ENCODE measurements around the gene LEMD3. TPM values are rescaled to one million over a fixed set of nuclear protein-coding genes. Genes with fewer than 3 reads are reported as not detected.
A peak's percentile ranks its signal among the peaks of the same experiment; 100 is the strongest.

Gene LEMD3
- total RNA-seq, 1 donor from 2014 or later: 44.4 TPM

DNA sequence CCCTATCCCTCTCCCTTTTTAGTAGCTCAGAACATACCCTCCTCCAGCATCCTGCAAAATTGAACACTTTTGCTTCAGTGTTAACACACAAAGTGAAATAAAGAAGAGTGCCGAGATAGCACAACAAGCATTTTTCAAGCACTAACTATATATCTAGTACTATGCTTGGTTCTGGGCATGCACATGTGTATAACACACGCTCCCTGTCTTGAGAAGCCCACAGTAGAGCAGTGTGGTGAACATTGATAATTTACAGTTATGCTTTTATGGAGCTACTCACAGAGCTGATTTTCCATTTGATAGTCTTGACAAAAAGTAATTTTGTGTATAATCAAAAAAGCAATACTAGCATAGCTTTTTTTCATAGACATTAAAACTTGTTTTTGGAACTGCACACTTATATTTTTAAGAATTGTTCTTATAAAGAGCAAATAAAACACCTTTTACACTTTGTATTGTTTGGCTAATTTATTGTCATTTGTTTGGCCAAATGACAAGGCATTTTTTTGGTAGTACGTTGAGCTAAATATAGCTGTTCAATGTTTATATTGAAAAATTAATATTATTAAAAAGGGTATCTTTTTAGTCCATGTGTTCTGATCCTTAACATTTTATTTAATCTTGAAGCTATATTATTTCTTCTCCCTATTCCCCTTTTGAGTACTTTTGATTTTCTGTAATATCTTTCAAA, 39.7 kb downstream of the LEMD3 start:
- Mint-ChIP-seq H3K4me3 (no peak overlapping the region), H3K27me3 (ENCODE audit: low read depth) (no peaks in the 10 kb centered on the region), H3K9me3 (no peaks in the 10 kb centered on the region), H3K36me3 (peaks cover 10% of the 10 kb centered on the region), H3K4me1 (peaks cover 22% of the 10 kb centered on the region), H3K27ac (peak overlapping the region; percentile 41)
- no peak for DNase-seq (ENCODE audit: low spot score in 2 of 2, unreplicated experiment in 2 of 2)
- TF ChIP-seq, protein P1, sequence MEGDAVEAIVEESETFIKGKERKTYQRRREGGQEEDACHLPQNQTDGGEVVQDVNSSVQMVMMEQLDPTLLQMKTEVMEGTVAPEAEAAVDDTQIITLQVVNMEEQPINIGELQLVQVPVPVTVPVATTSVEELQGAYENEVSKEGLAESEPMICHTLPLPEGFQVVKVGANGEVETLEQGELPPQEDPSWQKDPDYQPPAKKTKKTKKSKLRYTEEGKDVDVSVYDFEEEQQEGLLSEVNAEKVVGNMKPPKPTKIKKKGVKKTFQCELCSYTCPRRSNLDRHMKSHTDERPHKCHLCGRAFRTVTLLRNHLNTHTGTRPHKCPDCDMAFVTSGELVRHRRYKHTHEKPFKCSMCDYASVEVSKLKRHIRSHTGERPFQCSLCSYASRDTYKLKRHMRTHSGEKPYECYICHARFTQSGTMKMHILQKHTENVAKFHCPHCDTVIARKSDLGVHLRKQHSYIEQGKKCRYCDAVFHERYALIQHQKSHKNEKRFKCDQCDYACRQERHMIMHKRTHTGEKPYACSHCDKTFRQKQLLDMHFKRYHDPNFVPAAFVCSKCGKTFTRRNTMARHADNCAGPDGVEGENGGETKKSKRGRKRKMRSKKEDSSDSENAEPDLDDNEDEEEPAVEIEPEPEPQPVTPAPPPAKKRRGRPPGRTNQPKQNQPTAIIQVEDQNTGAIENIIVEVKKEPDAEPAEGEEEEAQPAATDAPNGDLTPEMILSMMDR (IDR thresholded peaks at IDR 0.05; ENCODE audit: unreplicated experiment): no peak

- Mint-ChIP-seq H3K4me1 (peaks cover 22% of the 10 kb centered on the region), H3K27me3 (ENCODE audit: low read depth) (no peaks in the 10 kb centered on the region), H3K36me3 (peaks cover 10% of the 10 kb centered on the region), H3K4me3 (no peak overlapping the region), H3K9me3 (no peaks in the 10 kb centered on the region), H3K27ac (peak overlapping the region; percentile 41)
- no peak for DNase-seq (ENCODE audit: low spot score in 2 of 2, unreplicated experiment in 2 of 2)
- TF ChIP-seq, protein P1 (IDR thresholded peaks at IDR 0.05; ENCODE audit: unreplicated experiment): no peak
These were observed 40.3 kb downstream of the LEMD3 start for GRCh38 chr12:65209655-65210043.

- Mint-ChIP-seq H3K36me3 (peaks cover 39% of the 10 kb centered on the region), H3K27ac (peak overlapping the region; percentile 7), H3K27me3 (ENCODE audit: low read depth) (no peaks in the 10 kb centered on the region), H3K4me1 (peaks cover 9% of the 10 kb centered on the region), H3K4me3 (no peak overlapping the region), H3K9me3 (peaks cover 21% of the 10 kb centered on the region)
- TF ChIP-seq, protein P1 (IDR thresholded peaks at IDR 0.05; ENCODE audit: unreplicated experiment): no peak
- no peak for DNase-seq (ENCODE audit: low spot score in 2 of 2, unreplicated experiment in 2 of 2)
These were observed 47.7 kb downstream of the LEMD3 start for GRCh38 chr12:65217086-65217485.

DNA sequence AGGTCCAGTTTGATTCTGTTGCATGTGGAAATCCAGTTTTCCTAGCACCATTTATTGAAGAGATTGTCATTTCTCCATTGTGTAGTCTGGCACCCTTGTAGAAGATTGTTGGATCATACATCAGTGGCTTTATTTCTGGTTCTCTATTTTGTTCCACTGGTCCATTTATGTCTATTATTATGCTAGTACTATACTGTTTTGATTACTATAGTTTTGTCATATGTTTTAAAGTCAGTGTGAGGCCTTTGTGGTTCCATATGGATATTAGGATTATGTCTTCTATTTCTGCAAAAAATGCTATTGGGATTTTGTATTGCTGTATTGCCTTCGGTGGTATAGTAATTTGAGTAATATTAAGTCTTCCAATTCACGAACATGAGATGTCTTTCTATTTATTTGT, 51.4 kb downstream of the LEMD3 start:
- no peak for DNase-seq (ENCODE audit: low spot score in 2 of 2, unreplicated experiment in 2 of 2)
- Mint-ChIP-seq H3K9me3 (peaks cover 46% of the 10 kb centered on the region), H3K27ac (no peak overlapping the region), H3K4me1 (peaks cover 9% of the 10 kb centered on the region), H3K4me3 (no peak overlapping the region), H3K27me3 (ENCODE audit: low read depth) (no peaks in the 10 kb centered on the region), H3K36me3 (peaks cover 65% of the 10 kb centered on the region)
- TF ChIP-seq, protein P1 (IDR thresholded peaks at IDR 0.05; ENCODE audit: unreplicated experiment): no peak

GRCh38 chr12:65229441-65229840, 60.1 kb downstream of the LEMD3 start:
- no peak overlapping the region for H3K4me3 Mint-ChIP-seq
- no peak overlapping the region for H3K27ac Mint-ChIP-seq
- H3K27me3 Mint-ChIP-seq (ENCODE audit: low read depth): no peaks in the 10 kb centered on the region
- peaks cover 43% of the 10 kb centered on the region for H3K36me3 Mint-ChIP-seq
- H3K9me3 Mint-ChIP-seq: peaks cover 35% of the 10 kb centered on the region
- TF ChIP-seq, protein P1 (IDR thresholded peaks at IDR 0.05; ENCODE audit: unreplicated experiment): no peak
- H3K4me1 Mint-ChIP-seq: no peaks in the 10 kb centered on the region
- no peak for DNase-seq (ENCODE audit: low spot score in 2 of 2, unreplicated experiment in 2 of 2)

Data from mesothelial cell of epicardium (in vitro differentiated cells).